Neural crest cell (in vitro differentiated cells): ENCODE data around the gene ALG8. TPM values are rescaled to one million over a fixed set of nuclear protein-coding genes. Genes with fewer than 3 reads are reported as not detected.
A peak's percentile ranks its signal among the peaks of the same experiment; 100 is the strongest.
"Not testable (repeated sequence)": the region's sequence is repeated elsewhere in the genome, so short reads cannot be mapped to it uniquely, and the experiment has no call there.

Experiments used
- DNase-seq: peaks from one replicate; pipeline ENCODE4 v3.0.0; 2021; ENCODE audit warnings: low read depth, mixed read lengths, low spot score
- H3K27ac Mint-ChIP-seq: one replicate; pipeline ENCODE4 v1.8.0; 2021; ENCODE audit warnings: mild to moderate bottlenecking, mixed read lengths; ENCODE audit not compliant: unreplicated experiment
- H3K27me3 Mint-ChIP-seq: 2 replicates; pipeline ENCODE4 v1.8.0; 2021; ENCODE audit warnings: low read depth, mild to moderate bottlenecking, mixed read lengths
- H3K36me3 Mint-ChIP-seq: 2 replicates; pipeline ENCODE4 v1.8.0; 2021; ENCODE audit warnings: low read depth, mild to moderate bottlenecking, mixed read lengths
- H3K4me1 Mint-ChIP-seq: 2 replicates; pipeline ENCODE4 v1.8.0; 2021; ENCODE audit warnings: mixed read lengths
- H3K4me3 Mint-ChIP-seq: one replicate; pipeline ENCODE4 v1.8.0; 2021; ENCODE audit warnings: mild to moderate bottlenecking, mixed read lengths
- H3K9me3 Mint-ChIP-seq: 2 replicates; pipeline ENCODE4 v1.8.0; 2021; ENCODE audit warnings: mixed read lengths
- CTCF ChIP-seq: fragments of 200-600 bp; sonication (generic); conservative IDR thresholded peaks from 2 replicates; pipeline ENCODE4 v1.5.0; 2021; ENCODE audit warnings: antibody characterized with exemption, mild to moderate bottlenecking
- total RNA-seq: library from RNA; stranded (reverse); gene quantifications from 2 replicates; pipeline ENCODE4 v1.2.1, GENCODE V29; 2021

Gene ALG8
- total RNA-seq, 1 donor from 2014 or later = 79.7 TPM

GRCh38 chr11:78079232-78080083 is 60.0 kb downstream of the ALG8 start, which contains the start of gene NDUFC2:
Gene NDUFC2 (minus strand): TSS chr11:78079862. CDS start chr11:78079744, 118 bp downstream.
- H3K36me3 Mint-ChIP-seq = peaks cover 7% of the 10 kb centered on the region
- peaks cover 2% of the 10 kb centered on the region for H3K27me3 Mint-ChIP-seq
- TF ChIP-seq CTCF = no peak
- H3K9me3 Mint-ChIP-seq = no peaks in the 10 kb centered on the region
- peak within 1 kb of the TSS; percentile 95 for H3K4me3 Mint-ChIP-seq
- peak within 1 kb of the TSS; percentile 99 for H3K27ac Mint-ChIP-seq
- H3K4me1 Mint-ChIP-seq = peaks cover 42% of the 10 kb centered on the region
- peak; percentile 69 for DNase-seq

- H3K27me3 Mint-ChIP-seq = peaks cover 2% of the 10 kb centered on the region
- H3K4me1 Mint-ChIP-seq = peaks cover 42% of the 10 kb centered on the region
- peak overlapping the region; percentile 99 for H3K27ac Mint-ChIP-seq
- H3K36me3 Mint-ChIP-seq = peaks cover 7% of the 10 kb centered on the region
- DNase-seq = no peak
- TF ChIP-seq CTCF = no peak
- peak overlapping the region; percentile 95 for H3K4me3 Mint-ChIP-seq
- no peaks in the 10 kb centered on the region for H3K9me3 Mint-ChIP-seq
Observed at GRCh38 chr11:78078218-78079167, 60.9 kb downstream of the ALG8 start.

- not testable (repeated sequence) for H3K36me3 Mint-ChIP-seq, H3K27me3 Mint-ChIP-seq, DNase-seq, H3K9me3 Mint-ChIP-seq, H3K27ac Mint-ChIP-seq
- Mint-ChIP-seq H3K4me3 (peak overlapping the region; percentile 95), H3K4me1 (peaks cover 42% of the 10 kb centered on the region)
Observed at GRCh38 chr11:78077592-78077991, 61.8 kb downstream of the ALG8 start.

- H3K9me3 Mint-ChIP-seq = no peaks in the 10 kb centered on the region
- TF ChIP-seq CTCF = no peak
- H3K27ac Mint-ChIP-seq = peak overlapping the region; percentile 1
- DNase-seq = no peak
- H3K4me3 Mint-ChIP-seq = peak overlapping the region; percentile 45
- H3K27me3 Mint-ChIP-seq = no peaks in the 10 kb centered on the region
- H3K4me1 Mint-ChIP-seq = peaks cover 42% of the 10 kb centered on the region
- H3K36me3 Mint-ChIP-seq = peaks cover 7% of the 10 kb centered on the region
Observed at GRCh38 chr11:78076733-78077403, 62.6 kb downstream of the ALG8 start.

GRCh38 chr11:78074756-78075155 is 64.7 kb downstream of the ALG8 start:
- Mint-ChIP-seq H3K27ac (no peak overlapping the region), H3K4me3 (peak overlapping the region; percentile 0), H3K36me3 (peaks cover 12% of the 10 kb centered on the region), H3K27me3 (no peaks in the 10 kb centered on the region), H3K9me3 (no peaks in the 10 kb centered on the region), H3K4me1 (peaks cover 33% of the 10 kb centered on the region)
- DNase-seq = no peak
- TF ChIP-seq CTCF = no peak
